Caco-2 (cell line): ENCODE data around the gene GPR37L1. TPM values are rescaled to one million over a fixed set of nuclear protein-coding genes. Genes with fewer than 3 reads are reported as not detected.

Experiments
- BruUV-seq: library from RNA; stranded (reverse); fragments of 400-500 nt; replicated peaks from 2 replicates; lab custom pipeline; 2021; lab: Mats Ljungman, UMichigan
- CTCF ChIA-PET: fragments of 300-600 bp; sonication (Branson Sonifier 250); formaldehyde crosslinking; loops from one replicate; lab custom pipeline; 2022; ENCODE audit warnings: antibody characterized with exemption; lab: Charles Lee
- POLR2A ChIA-PET: fragments of 300-600 bp; sonication (Branson Sonifier 250); formaldehyde crosslinking; loops from one replicate; lab custom pipeline; 2022; ENCODE audit warnings: antibody characterized with exemption; lab: Charles Lee
- DNase-seq, 2 experiments: peaks; one replicate each; pipeline versions ENCODE4 v3.0.0 to v3.0.0-alpha.2; 2020 to 2022
- H3K27me3 ChIP-seq: replicated peaks from 2 replicates; pipeline ENCODE4 v1.6.0; 2011; ENCODE audit warnings: low read length; ENCODE audit not compliant: control insufficient read depth, insufficient read depth
- H3K36me3 ChIP-seq: 2 replicates; pipeline ENCODE4 v1.5.1; 2011; ENCODE audit warnings: low read length; ENCODE audit not compliant: control insufficient read depth, insufficient read depth
- H3K4me1 ChIP-seq: fragments of 250-450 bp; sonication (Bioruptor Pico); 2 replicates; pipeline ENCODE4 v1.5.1; 2020; ENCODE audit warnings: mild to moderate bottlenecking
- H3K4me3 ChIP-seq: 2 replicates; pipeline ENCODE4 v1.5.1; 2011; ENCODE audit warnings: low read depth, mild to moderate bottlenecking, control low read depth, low read length
- H3K9me3 ChIP-seq: fragments of 250-450 bp; sonication (Bioruptor Pico); 2 replicates; pipeline ENCODE4 v1.5.1; 2020; ENCODE audit warnings: mild to moderate bottlenecking, moderate library complexity
- H3K27ac Mint-ChIP-seq: one replicate; pipeline ENCODE4 v1.8.0; 2022; ENCODE audit warnings: mixed read lengths; ENCODE audit not compliant: unreplicated experiment
- H3K27me3 Mint-ChIP-seq: one replicate; pipeline ENCODE4 v1.8.0; 2022; ENCODE audit warnings: mixed read lengths; ENCODE audit not compliant: insufficient read depth, unreplicated experiment
- H3K36me3 Mint-ChIP-seq: one replicate; pipeline ENCODE4 v1.8.0; 2022; ENCODE audit warnings: mild to moderate bottlenecking, mixed read lengths; ENCODE audit not compliant: insufficient read depth, unreplicated experiment
- H3K4me1 Mint-ChIP-seq: one replicate; pipeline ENCODE4 v1.8.0; 2022; ENCODE audit warnings: low read depth, mixed read lengths; ENCODE audit not compliant: unreplicated experiment
- H3K4me3 Mint-ChIP-seq: one replicate; pipeline ENCODE4 v1.8.0; 2022; ENCODE audit warnings: mild to moderate bottlenecking, moderate library complexity, mixed read lengths; ENCODE audit not compliant: unreplicated experiment
- H3K9me3 Mint-ChIP-seq: one replicate; pipeline ENCODE4 v1.8.0; 2022; ENCODE audit warnings: mixed read lengths; ENCODE audit not compliant: unreplicated experiment
- CTCF ChIP-seq, 2 experiments: fragments of 200-600 bp in 1 of 2; IDR thresholded peaks; 1 replicate in 1 of 2; 2 replicates in 1 of 2; pipeline versions ENCODE4 v1.5.1 to v1.8.0; 2011 to 2022; ENCODE audit warnings: antibody characterized with exemption in 1 of 2, control low read depth in 1 of 2, inconsistent platforms in 1 of 2, low read depth in 1 of 2, low read length in 1 of 2, mild to moderate bottlenecking in 1 of 2, moderate library complexity in 1 of 2; ENCODE audit not compliant: insufficient read depth in 1 of 2, severe bottlenecking in 1 of 2, unreplicated experiment in 1 of 2
- intact Hi-C: fragments of 100-400 bp; cut with micrococcal nuclease; formaldehyde crosslinking; loops from one replicate; pipeline ENCODE4 v1.10.0; 2022; ENCODE audit not compliant: unreplicated experiment
- total RNA-seq: library from RNA; stranded (reverse); gene quantifications from 2 replicates; pipeline ENCODE4 v1.2.3, GENCODE V29; 2022

Gene GPR37L1
- total RNA-seq, 1 experiment from 2014 or later = 0.07 TPM

- Mint-ChIP-seq H3K27ac (no peak overlapping the region), H3K36me3 (no peaks in the 10 kb centered on the region), H3K27me3 (no peaks in the 10 kb centered on the region), H3K9me3 (no peaks in the 10 kb centered on the region), H3K4me3 (no peak overlapping the region), H3K4me1 (no peaks in the 10 kb centered on the region)
- no TSS peak for BruUV-seq
- CTCF ChIA-PET = interaction anchor here (0.9 to 2.7 kb wide), 7 partner anchors 9 to 246 kb away, joined by 3 to 12 read pairs (median 8); partner anchors contain the start of gene ELF3
- no peak for DNase-seq
- peaks cover 10% of the 10 kb centered on the region for H3K4me1 ChIP-seq
- intact Hi-C loops = no loop called here
- H3K9me3 ChIP-seq = no peaks in the 10 kb centered on the region
- H3K27me3 ChIP-seq = no peaks in the 10 kb centered on the region
- H3K4me3 ChIP-seq = no peak overlapping the region
- no peaks in the 10 kb centered on the region for H3K36me3 ChIP-seq
- TF ChIP-seq CTCF (IDR thresholded peaks at IDR 0.05; ENCODE audit: insufficient read depth in 1 of 2, low read depth in 1 of 2, low read length in 1 of 2, severe bottlenecking in 1 of 2, unreplicated experiment in 1 of 2) = no peak
- POLR2A ChIA-PET = no interaction called here
Measured at GRCh38 chr1:202123336-202123813, 658 bp downstream of the GPR37L1 start.

DNA sequence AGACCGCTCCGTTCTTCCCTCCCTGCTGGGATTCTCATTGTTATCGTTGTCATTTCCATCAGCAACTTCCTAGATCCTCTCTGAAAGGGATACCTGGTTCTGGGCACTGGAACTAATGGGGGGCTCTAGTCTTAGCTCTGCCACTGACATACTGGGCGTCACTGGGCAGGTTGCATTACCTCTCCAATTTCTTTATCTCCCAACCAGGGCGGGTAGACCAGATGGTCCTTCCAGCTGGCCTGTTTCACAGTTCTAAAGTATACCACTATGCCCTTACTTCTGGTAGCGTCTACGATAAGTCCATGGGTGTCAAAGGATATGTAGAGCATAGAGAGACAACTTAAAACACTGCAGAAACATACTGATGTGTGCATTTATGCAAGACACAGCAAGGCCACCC, 1.4 kb downstream of the GPR37L1 start:
- Histone ChIP-seq H3K4me1 (peaks cover 5% of the 10 kb centered on the region; the same call in 1 of the 2 replicates), H3K27me3 (no peaks in the 10 kb centered on the region), H3K36me3 (no peaks in the 10 kb centered on the region), H3K9me3 (no peaks in the 10 kb centered on the region), H3K4me3 (no peak overlapping the region)
- H3K27ac Mint-ChIP-seq = no peak overlapping the region
- CTCF ChIA-PET = interaction anchor here (0.9 kb wide), 2 partner anchors 11 to 48 kb away, joined by 3 read pairs; no protein-coding TSS in a partner anchor
- intact Hi-C loops = no loop called here
- no peak overlapping the region for H3K4me3 Mint-ChIP-seq
- POLR2A ChIA-PET = no interaction called here
- DNase-seq = no peak
- no peaks in the 10 kb centered on the region for H3K36me3 Mint-ChIP-seq
- no peaks in the 10 kb centered on the region for H3K27me3 Mint-ChIP-seq
- no TSS peak for BruUV-seq
- no peaks in the 10 kb centered on the region for H3K4me1 Mint-ChIP-seq
- no peak for TF ChIP-seq CTCF (IDR thresholded peaks at IDR 0.05; ENCODE audit: insufficient read depth in 1 of 2, low read depth in 1 of 2, low read length in 1 of 2, severe bottlenecking in 1 of 2, unreplicated experiment in 1 of 2)
- H3K9me3 Mint-ChIP-seq = no peaks in the 10 kb centered on the region

GRCh38 chr1:202125611-202126010, 2.9 kb downstream of the GPR37L1 start:
- no peak overlapping the region for H3K4me3 Mint-ChIP-seq
- H3K4me1 Mint-ChIP-seq = no peaks in the 10 kb centered on the region
- TF ChIP-seq CTCF (IDR thresholded peaks at IDR 0.05; ENCODE audit: insufficient read depth in 1 of 2, low read depth in 1 of 2, low read length in 1 of 2, severe bottlenecking in 1 of 2, unreplicated experiment in 1 of 2) = no peak
- ChIA-PET POLR2A (interaction anchor here (0.6 kb wide), 1 partner anchor 34 kb away, joined by 6 read pairs; no protein-coding TSS in a partner anchor), CTCF (interaction anchor here (0.7 kb wide), 2 partner anchors 194 to 244 kb away, joined by 3 to 4 read pairs; no protein-coding TSS in a partner anchor)
- Histone ChIP-seq H3K9me3 (no peaks in the 10 kb centered on the region), H3K4me1 (peaks cover 5% of the 10 kb centered on the region; the same call in 1 of the 2 replicates), H3K4me3 (no peak overlapping the region), H3K27me3 (no peaks in the 10 kb centered on the region), H3K36me3 (no peaks in the 10 kb centered on the region)
- H3K9me3 Mint-ChIP-seq = no peaks in the 10 kb centered on the region
- no TSS peak for BruUV-seq
- intact Hi-C loops = no loop called here
- no peak for DNase-seq
- no peaks in the 10 kb centered on the region for H3K36me3 Mint-ChIP-seq
- no peaks in the 10 kb centered on the region for H3K27me3 Mint-ChIP-seq
- H3K27ac Mint-ChIP-seq = no peak overlapping the region
